ENCODE data around the gene CEP350. TPM values are rescaled to one million over a fixed set of nuclear protein-coding genes. Genes with fewer than 3 reads are reported as not detected.

Gene CEP350
- total RNA-seq, 6 donors from 2014 or later, result 42.8 to 66.5 (median 52.2) TPM

- DNase-seq (no peak), ATAC-seq (ENCODE audit: low FRiP score in 2 of 2) (no peak)
- Histone ChIP-seq H3K36me3 (no peaks in the 10 kb centered on the region), H3K27ac (no peak overlapping the region), H3K27me3 (no peaks in the 10 kb centered on the region), H3K4me1 (no peaks in the 10 kb centered on the region), H3K9me3 (no peaks in the 10 kb centered on the region), H3K4me3 (no peak overlapping the region)
- WGBS, 2 donors, result 56 to 84% methylated on average over 1 to 2 of the region's 2 CpGs
- no peak for TF ChIP-seq POLR2A (IDR thresholded peaks at IDR 0.05)
- no peak for TF ChIP-seq EP300 (IDR thresholded peaks at IDR 0.05)
- no peak for TF ChIP-seq POLR2AphosphoS5 (IDR thresholded peaks at IDR 0.05)
- TF ChIP-seq, protein P1, sequence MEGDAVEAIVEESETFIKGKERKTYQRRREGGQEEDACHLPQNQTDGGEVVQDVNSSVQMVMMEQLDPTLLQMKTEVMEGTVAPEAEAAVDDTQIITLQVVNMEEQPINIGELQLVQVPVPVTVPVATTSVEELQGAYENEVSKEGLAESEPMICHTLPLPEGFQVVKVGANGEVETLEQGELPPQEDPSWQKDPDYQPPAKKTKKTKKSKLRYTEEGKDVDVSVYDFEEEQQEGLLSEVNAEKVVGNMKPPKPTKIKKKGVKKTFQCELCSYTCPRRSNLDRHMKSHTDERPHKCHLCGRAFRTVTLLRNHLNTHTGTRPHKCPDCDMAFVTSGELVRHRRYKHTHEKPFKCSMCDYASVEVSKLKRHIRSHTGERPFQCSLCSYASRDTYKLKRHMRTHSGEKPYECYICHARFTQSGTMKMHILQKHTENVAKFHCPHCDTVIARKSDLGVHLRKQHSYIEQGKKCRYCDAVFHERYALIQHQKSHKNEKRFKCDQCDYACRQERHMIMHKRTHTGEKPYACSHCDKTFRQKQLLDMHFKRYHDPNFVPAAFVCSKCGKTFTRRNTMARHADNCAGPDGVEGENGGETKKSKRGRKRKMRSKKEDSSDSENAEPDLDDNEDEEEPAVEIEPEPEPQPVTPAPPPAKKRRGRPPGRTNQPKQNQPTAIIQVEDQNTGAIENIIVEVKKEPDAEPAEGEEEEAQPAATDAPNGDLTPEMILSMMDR (IDR thresholded peaks at IDR 0.05), result no peak
Measured at GRCh38 chr1:179941454-179941853, 13.2 kb upstream of the CEP350 start.

DNA sequence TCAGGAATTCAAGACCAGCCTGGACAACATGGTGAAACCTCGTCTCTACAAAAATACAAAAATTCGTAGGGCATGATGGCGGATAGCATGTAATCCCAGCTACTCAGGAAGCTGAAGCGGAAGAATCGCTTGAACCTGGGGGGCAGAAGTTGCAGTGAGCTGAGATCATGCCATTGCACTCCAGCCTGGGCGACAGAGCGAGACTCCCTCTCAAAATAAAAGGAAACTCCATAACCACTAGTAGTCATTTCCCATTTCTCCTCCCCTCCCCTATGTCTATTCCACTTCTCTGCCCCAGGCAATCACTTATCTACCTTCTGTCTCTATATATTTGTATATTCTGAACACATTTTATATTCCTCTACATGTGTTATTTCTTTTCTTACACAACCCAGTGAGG lies 4.0 kb upstream of the CEP350 start:
- H3K27ac ChIP-seq, result no peak overlapping the region
- H3K4me3 ChIP-seq, result no peak overlapping the region
- H3K9me3 ChIP-seq, result no peaks in the 10 kb centered on the region
- no peaks in the 10 kb centered on the region for H3K36me3 ChIP-seq
- ATAC-seq (ENCODE audit: low FRiP score in 2 of 2) (no peak), DNase-seq (no peak)
- no peaks in the 10 kb centered on the region for H3K27me3 ChIP-seq
- TF ChIP-seq POLR2A (IDR thresholded peaks at IDR 0.05) (no peak), EP300 (IDR thresholded peaks at IDR 0.05) (no peak), POLR2AphosphoS5 (IDR thresholded peaks at IDR 0.05) (no peak)
- TF ChIP-seq, protein P1 (IDR thresholded peaks at IDR 0.05), result no peak
- peaks cover 6 to 13% (median 9%) of the 10 kb centered on the region in 4 donors for H3K4me1 ChIP-seq
- WGBS, 2 donors, result 69 to 92% methylated on average over 7 of the region's 7 CpGs

GRCh38 chr1:179951383-179952144 lies 3.0 kb upstream of the CEP350 start:
- 83 to 92% methylated on average over 10 of the region's 10 CpGs for WGBS, 2 donors
- DNase-seq (no peak), ATAC-seq (ENCODE audit: low FRiP score in 2 of 2) (no peak)
- Histone ChIP-seq H3K36me3 (no peaks in the 10 kb centered on the region), H3K27me3 (no peaks in the 10 kb centered on the region), H3K4me1 (peaks cover 13 to 22% (median 18%) of the 10 kb centered on the region in 4 donors), H3K4me3 (no peak overlapping the region), H3K9me3 (no peaks in the 10 kb centered on the region), H3K27ac (peak overlapping the region in 1 of 4 donors; percentile 68)
- TF ChIP-seq POLR2A (IDR thresholded peaks at IDR 0.05) (no peak), POLR2AphosphoS5 (IDR thresholded peaks at IDR 0.05) (no peak), EP300 (IDR thresholded peaks at IDR 0.05) (no peak)
- TF ChIP-seq, protein P1 (IDR thresholded peaks at IDR 0.05), result no peak

- H3K27me3 ChIP-seq, result no peaks in the 10 kb centered on the region
- H3K36me3 ChIP-seq, result no peaks in the 10 kb centered on the region
- ATAC-seq (ENCODE audit: low FRiP score in 2 of 2), result no peak
- DNase-seq, result no peak
- H3K4me1 ChIP-seq, result peaks cover 19 to 25% (median 22%) of the 10 kb centered on the region in 4 donors
- peak overlapping the region in 2 of 4 donors; percentile 68 to 96 for H3K27ac ChIP-seq
- TF ChIP-seq POLR2A (IDR thresholded peaks at IDR 0.05) (no peak), EP300 (IDR thresholded peaks at IDR 0.05) (no peak), POLR2AphosphoS5 (IDR thresholded peaks at IDR 0.05) (no peak)
- TF ChIP-seq, protein P1 (IDR thresholded peaks at IDR 0.05), result no peak
- no peak overlapping the region for H3K4me3 ChIP-seq
- WGBS, 2 donors, result 74 to 86% methylated on average over 4 of the region's 4 CpGs
- no peaks in the 10 kb centered on the region for H3K9me3 ChIP-seq
Measured at GRCh38 chr1:179952186-179952585, 2.4 kb upstream of the CEP350 start.
